WI38 (cell line): ENCODE measurements around the gene NCBP2L.
"Not testable (repeated sequence)": the region's sequence is repeated elsewhere in the genome, so short reads cannot be mapped to it uniquely, and the experiment has no call there.

Experiments used
- H3K4me3 ChIP-seq: 2 replicates; pipeline ENCODE4 v1.5.1; 2011; ENCODE audit warnings: low read depth, mild to moderate bottlenecking, control low read depth, low read length
- TF ChIP-seq, protein P1 (sequence below): IDR thresholded peaks from 2 replicates; pipeline ENCODE4 v1.5.1; 2012; ENCODE audit warnings: low read depth, mild to moderate bottlenecking, control low read depth, low read length

NCBP2L gene

DNA sequence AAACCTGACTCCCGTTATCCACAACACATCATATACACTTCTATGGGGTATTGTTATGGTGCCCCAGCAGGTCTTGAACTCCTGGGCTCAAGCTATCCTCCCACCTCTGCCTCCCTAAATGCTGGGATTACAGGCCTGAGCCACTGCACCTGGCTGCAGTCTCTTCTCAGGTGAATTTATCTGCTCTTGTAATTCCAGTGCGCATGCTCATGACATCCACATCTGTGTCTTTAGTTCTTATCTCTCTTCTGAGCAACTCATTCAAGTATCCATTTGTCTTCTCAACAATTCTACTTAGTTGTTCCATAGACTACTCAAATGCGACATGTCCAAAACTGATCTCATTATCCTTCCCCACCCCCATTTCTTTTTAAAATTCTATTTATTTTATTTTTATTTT is 27.6 kb downstream of the NCBP2L start:
- TF ChIP-seq, protein P1, sequence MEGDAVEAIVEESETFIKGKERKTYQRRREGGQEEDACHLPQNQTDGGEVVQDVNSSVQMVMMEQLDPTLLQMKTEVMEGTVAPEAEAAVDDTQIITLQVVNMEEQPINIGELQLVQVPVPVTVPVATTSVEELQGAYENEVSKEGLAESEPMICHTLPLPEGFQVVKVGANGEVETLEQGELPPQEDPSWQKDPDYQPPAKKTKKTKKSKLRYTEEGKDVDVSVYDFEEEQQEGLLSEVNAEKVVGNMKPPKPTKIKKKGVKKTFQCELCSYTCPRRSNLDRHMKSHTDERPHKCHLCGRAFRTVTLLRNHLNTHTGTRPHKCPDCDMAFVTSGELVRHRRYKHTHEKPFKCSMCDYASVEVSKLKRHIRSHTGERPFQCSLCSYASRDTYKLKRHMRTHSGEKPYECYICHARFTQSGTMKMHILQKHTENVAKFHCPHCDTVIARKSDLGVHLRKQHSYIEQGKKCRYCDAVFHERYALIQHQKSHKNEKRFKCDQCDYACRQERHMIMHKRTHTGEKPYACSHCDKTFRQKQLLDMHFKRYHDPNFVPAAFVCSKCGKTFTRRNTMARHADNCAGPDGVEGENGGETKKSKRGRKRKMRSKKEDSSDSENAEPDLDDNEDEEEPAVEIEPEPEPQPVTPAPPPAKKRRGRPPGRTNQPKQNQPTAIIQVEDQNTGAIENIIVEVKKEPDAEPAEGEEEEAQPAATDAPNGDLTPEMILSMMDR: no peak
- H3K4me3 ChIP-seq: no peak overlapping the region

DNA sequence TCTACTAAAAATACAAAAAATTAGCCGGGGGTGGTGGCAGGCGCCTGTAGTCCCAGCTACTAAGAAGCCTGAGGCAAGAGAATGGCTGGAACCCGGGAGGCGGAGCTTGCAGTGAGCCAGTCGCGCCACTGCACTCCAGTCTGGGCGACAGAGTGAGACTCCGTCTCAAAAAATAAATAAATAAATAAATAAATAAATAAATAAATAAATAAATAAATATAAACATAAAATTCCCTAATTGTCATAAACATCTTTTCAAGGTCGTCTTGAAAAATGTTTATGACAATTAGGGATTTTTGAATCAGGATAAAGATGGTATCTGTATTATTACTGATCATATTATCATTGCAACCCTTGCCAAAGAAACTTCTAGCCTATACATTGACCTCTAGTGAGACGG is 32.5 kb downstream of the NCBP2L start:
- not testable (repeated sequence) for H3K4me3 ChIP-seq

DNA sequence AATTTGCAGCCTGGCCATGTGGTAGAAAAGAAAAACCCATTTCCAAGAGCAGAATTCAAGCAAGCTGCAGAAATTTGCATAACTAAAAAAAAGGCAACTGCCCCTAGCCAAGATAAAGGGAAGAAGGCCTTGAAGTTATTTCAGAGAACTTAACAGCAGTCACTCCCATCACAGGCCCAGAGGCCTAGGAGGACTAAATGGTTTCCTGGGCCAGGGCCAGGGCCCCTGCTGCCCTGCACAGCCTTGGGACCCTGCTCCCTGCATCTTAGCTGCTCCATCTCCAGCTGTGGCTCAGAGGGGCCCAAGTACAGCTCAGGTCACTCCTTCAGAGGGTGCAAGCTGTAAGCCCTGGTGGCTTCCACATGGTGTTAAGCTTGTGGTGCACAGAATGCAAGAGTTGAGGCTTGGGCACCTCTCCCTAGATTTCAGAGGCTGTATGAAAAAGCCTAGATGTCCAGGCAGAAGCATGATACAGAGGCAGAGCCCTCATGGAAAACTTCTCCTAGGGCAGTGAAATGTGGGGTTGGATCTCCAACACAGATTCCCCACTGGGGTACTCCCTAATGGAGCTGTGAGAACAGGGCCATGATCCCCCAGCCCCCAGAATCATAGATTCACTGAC is 41.5 kb downstream of the NCBP2L start:
- no peak overlapping the region for H3K4me3 ChIP-seq
- TF ChIP-seq, protein P1: no peak

DNA sequence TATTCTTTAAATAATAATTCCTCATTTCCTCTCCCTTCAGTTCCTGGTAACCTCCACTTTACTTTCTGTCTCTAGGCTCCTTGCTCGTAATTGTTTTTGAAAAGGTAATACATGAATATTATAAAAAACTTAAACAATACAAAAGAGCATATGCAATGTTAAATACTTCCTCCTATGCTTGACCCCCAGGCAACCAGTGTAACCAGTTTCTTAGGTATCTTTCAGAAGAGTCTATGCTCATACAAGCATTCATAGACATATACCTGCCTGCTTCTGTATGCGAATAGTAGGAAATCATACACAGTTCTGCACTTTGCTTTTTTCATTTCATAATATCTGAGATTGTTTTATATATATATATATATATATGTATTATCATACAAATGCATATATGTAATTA is 45.5 kb downstream of the NCBP2L start:
- no peak overlapping the region for H3K4me3 ChIP-seq
- TF ChIP-seq, protein P1: no peak

DNA sequence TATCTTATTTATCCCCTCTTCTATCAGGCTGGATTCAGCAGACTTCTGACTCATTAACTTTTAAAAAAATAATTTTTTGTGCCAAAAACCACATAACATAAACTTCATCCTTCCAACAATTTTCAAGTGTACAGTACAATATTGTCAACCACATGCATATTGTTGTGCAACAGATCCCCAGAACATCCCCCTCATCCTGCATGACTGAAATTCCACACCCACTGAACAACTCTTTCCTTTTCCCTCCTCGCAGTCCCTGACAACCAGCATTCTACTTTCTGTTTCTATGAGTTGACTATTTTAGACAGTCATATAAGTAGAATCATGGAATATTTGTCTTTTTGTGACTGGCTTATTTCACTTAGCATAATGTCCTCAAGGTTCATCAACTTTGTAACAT is 45.9 kb downstream of the NCBP2L start:
- TF ChIP-seq, protein P1: no peak
- no peak overlapping the region for H3K4me3 ChIP-seq

DNA sequence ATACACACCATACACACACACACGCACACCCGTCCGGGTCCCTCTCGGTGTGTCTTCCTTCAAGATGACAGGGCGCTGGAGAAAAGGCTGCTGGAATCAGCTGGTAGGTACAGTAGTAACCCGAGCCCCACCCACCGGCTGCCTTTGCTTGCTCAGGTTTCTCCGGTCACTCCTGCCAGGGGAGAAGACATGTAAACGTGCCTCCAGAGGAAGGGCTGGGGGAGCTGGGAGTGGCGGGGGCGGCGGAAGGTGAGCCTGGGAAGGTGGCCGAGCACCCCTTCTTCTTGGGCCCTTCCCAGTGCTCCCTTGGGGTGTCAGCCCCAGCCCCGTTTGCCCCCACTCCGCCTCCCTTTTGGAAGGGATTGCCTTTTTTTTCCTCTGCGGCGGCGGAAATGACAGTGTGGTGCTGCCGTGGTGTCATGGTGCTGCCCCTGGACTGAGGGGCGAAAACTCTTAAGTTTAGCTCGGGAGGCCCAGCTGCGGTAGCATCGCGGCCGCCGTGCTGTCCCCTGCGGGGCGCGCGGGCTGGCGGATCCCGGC is 48.2 kb downstream of the NCBP2L start, which contains the start of gene MID2:
TSS of gene MID2 (plus strand) at position 169 of the 540 bp plus-strand sequence. CDS start 561 bp downstream, outside the sequence.
- no peak within 1 kb of the TSS for H3K4me3 ChIP-seq
- TF ChIP-seq, protein P1: no peak

DNA sequence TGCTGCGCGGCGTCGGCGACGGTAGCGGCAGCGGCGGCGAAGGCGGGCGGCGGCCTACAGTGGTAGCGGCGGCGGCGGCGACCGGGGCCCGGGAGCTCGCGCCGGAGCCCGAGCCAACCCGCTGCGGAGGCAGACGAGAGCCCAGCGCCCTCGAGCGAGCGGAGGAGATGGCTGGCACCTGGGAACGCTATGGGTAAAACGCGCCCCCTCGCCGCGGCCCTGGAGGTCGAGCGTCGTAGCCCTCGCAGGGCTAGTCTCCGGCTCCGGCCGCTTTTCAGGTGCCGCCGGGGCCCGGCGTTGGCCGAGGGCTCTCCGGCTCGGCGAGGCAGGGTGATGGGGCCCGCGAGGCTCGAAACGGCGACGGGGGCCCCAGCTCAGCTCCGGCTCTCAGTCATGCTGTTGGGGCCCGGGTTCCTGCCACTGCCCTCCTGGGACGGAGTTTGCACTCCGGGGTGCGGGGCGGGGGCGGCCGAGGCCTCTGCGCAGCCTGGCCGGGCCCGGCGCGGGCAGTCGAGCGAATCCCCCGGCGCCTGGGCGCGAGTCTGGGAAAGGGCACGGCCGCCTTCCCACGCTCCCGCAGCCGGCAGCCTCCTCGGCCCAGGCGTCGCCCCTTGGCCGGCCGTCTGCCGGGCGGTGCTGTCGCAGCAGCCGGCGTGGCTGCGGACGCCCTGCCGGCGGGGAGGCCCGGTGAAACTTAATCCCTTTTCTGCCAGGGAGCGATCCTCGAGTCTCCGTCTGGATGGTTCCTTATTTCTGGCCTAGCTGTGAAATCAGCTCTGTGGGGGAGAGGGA is 48.9 kb downstream of the NCBP2L start:
- TF ChIP-seq, protein P1: no peak

More for the DNA sequence above, 48.9 kb downstream of the NCBP2L start:
- H3K4me3 ChIP-seq: no peak overlapping the region
